ENCODE results near the gene ERC1.

DNA sequence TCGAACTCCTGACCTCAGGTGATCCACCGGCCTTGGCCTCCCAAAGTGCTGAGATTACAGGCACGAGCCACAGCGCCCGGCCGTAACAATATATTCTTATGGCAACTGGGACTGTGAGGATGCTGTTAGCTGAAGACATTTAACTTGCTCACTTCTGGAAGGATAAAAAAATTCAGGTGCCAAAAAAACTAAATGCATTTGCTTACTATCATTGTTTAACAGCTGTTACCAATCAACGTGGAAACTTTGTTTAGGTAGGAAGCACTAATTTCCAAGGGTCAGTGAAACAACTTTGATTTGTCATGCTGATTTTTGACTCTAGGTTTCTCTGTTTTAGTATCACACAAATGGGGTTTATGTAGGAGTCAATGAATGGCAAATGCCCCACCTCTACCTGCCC is 297.3 kb downstream of the ERC1 start:
- TF ChIP-seq, protein P1, sequence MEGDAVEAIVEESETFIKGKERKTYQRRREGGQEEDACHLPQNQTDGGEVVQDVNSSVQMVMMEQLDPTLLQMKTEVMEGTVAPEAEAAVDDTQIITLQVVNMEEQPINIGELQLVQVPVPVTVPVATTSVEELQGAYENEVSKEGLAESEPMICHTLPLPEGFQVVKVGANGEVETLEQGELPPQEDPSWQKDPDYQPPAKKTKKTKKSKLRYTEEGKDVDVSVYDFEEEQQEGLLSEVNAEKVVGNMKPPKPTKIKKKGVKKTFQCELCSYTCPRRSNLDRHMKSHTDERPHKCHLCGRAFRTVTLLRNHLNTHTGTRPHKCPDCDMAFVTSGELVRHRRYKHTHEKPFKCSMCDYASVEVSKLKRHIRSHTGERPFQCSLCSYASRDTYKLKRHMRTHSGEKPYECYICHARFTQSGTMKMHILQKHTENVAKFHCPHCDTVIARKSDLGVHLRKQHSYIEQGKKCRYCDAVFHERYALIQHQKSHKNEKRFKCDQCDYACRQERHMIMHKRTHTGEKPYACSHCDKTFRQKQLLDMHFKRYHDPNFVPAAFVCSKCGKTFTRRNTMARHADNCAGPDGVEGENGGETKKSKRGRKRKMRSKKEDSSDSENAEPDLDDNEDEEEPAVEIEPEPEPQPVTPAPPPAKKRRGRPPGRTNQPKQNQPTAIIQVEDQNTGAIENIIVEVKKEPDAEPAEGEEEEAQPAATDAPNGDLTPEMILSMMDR (IDR thresholded peaks at IDR 0.05; ENCODE audit: poor library complexity, severe bottlenecking): no peak
- TF ChIP-seq, protein P2, sequence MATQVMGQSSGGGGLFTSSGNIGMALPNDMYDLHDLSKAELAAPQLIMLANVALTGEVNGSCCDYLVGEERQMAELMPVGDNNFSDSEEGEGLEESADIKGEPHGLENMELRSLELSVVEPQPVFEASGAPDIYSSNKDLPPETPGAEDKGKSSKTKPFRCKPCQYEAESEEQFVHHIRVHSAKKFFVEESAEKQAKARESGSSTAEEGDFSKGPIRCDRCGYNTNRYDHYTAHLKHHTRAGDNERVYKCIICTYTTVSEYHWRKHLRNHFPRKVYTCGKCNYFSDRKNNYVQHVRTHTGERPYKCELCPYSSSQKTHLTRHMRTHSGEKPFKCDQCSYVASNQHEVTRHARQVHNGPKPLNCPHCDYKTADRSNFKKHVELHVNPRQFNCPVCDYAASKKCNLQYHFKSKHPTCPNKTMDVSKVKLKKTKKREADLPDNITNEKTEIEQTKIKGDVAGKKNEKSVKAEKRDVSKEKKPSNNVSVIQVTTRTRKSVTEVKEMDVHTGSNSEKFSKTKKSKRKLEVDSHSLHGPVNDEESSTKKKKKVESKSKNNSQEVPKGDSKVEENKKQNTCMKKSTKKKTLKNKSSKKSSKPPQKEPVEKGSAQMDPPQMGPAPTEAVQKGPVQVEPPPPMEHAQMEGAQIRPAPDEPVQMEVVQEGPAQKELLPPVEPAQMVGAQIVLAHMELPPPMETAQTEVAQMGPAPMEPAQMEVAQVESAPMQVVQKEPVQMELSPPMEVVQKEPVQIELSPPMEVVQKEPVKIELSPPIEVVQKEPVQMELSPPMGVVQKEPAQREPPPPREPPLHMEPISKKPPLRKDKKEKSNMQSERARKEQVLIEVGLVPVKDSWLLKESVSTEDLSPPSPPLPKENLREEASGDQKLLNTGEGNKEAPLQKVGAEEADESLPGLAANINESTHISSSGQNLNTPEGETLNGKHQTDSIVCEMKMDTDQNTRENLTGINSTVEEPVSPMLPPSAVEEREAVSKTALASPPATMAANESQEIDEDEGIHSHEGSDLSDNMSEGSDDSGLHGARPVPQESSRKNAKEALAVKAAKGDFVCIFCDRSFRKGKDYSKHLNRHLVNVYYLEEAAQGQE (IDR thresholded peaks at IDR 0.05; ENCODE audit: borderline replicate concordance): no peak
- TF ChIP-seq SMC3 (conservative IDR thresholded peaks at IDR 0.05; ENCODE audit: poor library complexity) (no peak), RAD21 (conservative IDR thresholded peaks at IDR 0.05) (no peak), EZH2 (IDR thresholded peaks at IDR 0.05; ENCODE audit: borderline replicate concordance, insufficient read depth, low read length, poor library complexity, severe bottlenecking) (no peak), MXI1 (conservative IDR thresholded peaks at IDR 0.05; ENCODE audit: poor library complexity, severe bottlenecking) (no peak), POLR2AphosphoS5 (IDR thresholded peaks at IDR 0.05) (no peak), EP300 (conservative IDR thresholded peaks at IDR 0.05; ENCODE audit: poor library complexity, severe bottlenecking) (no peak), TAF1 (IDR thresholded peaks at IDR 0.05; ENCODE audit: low read depth) (no peak)

Data from neural cell (in vitro differentiated cells).